NCI-H748 (cell line): Measurements from ENCODE around the gene GLRX.
A peak's percentile ranks its signal among the peaks of the same experiment; 100 is the strongest.

ENCODE experiments used
- DNase-seq: peaks from one replicate; lab custom pipeline; 2025; ENCODE audit not compliant: unreplicated experiment; lab: John Stamatoyannopoulos, UW

GLRX gene

GRCh38 chr5:95782181-95782580 lies 40.3 kb downstream of the GLRX start:
- no peak for DNase-seq

GRCh38 chr5:95781101-95781583 lies 41.4 kb downstream of the GLRX start:
- DNase-seq, result peak; percentile 64

GRCh38 chr5:95780597-95780996 lies 41.9 kb downstream of the GLRX start:
- DNase-seq, result no peak

GRCh38 chr5:95779611-95780010 lies 42.9 kb downstream of the GLRX start:
- DNase-seq, result no peak

GRCh38 chr5:95778713-95779436 lies 43.7 kb downstream of the GLRX start:
- no peak for DNase-seq

GRCh38 chr5:95777441-95777840 lies 45.1 kb downstream of the GLRX start:
- DNase-seq, result no peak

- DNase-seq, result no peak
These were observed 49.0 kb downstream of the GLRX start for GRCh38 chr5:95773335-95774059.

GRCh38 chr5:95771892-95772291 lies 50.6 kb downstream of the GLRX start:
- no peak for DNase-seq

- no peak for DNase-seq
These were observed 51.5 kb downstream of the GLRX start for GRCh38 chr5:95770830-95771708.

- DNase-seq, result no peak
These were observed 53.8 kb downstream of the GLRX start for GRCh38 chr5:95768731-95769130.

GRCh38 chr5:95763941-95764340 lies 58.6 kb downstream of the GLRX start:
- DNase-seq, result no peak
